ENCODE data around the gene RHBG.

The RHBG gene

DNA sequence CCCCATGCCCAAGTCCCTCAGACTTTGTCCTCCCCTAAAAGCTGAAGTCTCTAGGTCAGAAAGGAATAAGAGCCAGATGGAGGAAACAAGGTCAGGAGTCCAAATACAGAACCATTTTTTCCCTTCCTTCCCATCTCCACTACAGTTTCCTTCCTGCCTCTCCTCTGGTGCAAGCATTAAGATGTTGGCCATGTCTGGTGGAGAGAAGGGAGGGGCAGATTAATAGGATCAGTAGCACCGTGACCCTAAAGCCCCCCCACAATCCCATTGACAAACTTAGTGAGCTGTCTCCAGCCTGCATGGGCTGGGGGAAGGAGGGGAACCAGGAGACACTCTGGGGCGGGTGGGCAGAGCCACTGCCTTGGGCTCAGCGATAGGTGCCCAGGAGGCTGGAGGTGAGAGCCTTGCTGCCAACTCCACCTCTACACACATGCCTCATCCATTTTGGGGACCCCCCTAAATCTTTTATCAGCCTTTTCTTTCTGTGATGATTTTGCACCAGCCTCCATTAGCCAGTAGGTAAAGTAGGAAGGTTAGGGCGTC lies 59.8 kb downstream of the RHBG start:
- DNase-seq = no peak

DNA sequence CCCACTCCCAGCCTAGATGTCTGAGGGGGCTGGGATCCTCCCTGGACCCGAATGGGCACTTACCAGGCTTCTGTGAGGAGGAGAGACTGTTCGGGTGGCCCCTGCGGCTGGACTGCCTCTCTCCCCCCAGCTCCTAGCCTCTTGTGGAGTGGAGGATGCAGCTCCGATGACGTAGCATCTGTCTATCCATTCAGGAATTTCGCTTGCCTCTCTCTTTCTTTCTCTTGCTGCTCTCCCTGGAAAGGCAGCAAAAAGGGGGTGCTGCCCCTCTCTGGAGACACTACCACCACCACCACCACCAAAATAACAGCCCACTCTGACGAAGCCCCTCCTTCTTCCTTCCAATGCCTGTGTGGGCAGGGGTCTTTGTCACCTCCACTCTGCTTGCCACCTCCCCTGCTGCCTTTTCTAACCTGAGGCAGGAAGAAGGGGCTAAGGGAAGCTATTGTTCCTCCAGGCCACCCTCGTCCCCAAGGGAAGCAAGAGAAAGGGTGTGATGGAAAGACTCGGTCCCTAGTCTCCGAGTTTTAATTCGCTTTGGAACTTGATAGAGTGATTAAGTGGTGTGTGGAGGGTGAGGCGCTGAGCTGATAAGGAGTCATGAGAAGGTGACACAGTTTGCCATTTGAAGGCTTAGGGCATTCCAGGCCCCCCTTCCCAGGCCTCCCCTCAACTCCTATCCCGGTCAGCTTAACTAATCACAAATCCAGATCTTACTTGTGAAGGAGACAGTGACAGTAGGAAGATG lies 60.5 kb downstream of the RHBG start:
- no peak for DNase-seq

DNA sequence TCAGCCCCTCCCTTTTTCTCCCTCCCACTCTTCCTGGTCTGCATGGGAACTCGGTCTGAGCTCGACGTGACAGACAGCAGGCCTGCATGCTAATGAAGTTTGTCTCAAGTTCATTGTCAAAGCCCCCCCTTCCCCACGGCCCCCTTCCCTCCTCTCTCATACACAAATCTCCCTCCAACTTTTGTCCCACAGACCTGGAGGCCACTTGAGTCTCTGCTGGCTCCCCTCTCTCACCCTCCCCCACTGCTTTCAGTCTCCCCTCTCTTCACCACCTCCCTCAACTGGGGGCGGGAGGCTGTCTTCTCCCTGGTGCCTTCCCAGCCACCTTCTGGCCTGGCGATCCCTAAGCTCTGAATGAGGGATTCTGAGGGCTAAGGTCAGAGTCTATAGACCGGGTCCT lies 61.3 kb downstream of the RHBG start:
- DNase-seq = no peak

DNA sequence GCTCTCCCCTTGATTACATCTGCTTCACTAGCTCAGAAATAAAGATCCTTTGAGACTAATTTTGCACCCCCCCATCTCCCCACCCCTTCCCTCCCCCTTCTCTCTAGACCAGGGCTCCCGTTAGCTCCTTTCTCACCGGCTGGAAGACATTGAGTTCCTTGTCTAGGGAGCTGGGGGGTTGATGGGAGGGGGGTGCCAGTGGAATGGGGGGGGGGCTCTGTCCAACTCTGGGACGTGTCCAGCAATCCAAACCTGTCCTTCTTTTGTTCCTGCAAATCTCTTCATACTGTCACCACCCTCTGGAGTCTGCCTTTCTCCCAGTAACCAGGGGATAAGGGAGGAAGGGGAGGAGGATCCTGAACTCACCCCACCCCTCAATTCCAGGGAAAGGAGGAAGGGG lies 61.9 kb downstream of the RHBG start:
- DNase-seq = no peak

GRCh38 chr1:156431366-156431765 lies 62.4 kb downstream of the RHBG start:
- no peak for DNase-seq

DNA sequence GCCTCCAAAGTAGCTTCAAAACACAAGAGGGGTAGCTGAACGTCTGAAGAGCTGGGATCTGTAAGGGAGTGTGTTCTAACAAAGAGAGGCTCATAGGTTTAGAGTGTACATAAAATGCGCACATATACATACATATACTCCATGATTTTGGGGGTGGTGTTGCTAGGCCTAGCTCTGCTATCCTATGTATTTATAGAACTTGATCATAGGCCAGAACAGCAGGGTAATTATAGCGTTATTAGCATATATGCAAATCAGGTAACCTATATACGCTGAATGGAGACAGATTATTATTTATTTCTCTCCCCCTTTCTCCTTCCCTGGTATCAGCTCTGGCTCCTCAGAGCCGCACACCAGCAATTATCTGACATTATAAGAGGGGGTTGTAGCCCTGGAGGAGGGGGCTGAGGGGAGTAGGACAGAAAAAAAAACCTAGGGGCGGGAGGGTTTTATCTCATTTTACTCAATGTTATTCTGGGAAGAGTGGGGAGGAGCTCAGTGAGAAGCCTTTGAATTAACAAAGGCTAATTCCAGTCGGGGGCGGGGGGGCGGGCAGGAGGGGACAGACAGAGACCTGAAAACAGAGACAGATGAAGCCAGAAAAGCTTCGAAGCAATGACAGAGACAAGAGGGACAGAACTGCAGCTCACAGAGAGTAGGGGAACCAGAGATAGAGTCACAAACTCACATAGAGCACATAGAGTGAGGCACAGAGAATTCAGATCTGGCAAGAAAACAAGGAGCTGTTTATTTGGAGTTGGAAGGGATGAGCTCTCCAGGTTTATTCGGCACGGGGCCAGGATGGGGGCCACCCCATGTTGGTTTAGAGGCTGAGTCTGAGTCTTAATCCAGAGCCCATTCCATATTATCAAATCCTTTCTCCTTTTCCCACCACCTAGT lies 63.0 kb downstream of the RHBG start:
- no peak for DNase-seq

- no peak for DNase-seq
Measured at GRCh38 chr1:156432669-156433018, 63.6 kb downstream of the RHBG start.

DNA sequence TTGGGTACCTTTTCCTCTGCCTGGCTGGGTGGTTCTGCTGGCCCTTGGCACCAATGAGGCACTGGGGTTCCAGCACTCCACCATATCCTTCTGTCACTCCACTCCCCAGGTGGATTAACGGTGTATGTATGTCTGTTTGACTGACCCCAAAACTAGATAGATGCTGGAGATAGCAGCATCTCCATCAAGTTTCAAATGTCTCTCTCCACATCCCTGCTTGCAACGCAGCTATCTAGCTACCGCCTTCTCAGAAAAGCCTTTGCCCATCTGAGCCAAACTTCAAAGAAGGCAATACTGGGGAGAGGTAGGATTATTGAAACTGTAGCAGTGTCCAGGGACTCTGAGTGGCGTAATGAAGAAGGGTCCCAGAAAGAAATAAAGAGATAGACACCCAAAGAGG lies 64.0 kb downstream of the RHBG start:
- no peak for DNase-seq

GRCh38 chr1:156433602-156434001 lies 64.6 kb downstream of the RHBG start:
- no peak for DNase-seq
